ENCODE measurements around the gene MLST8. TPM values are rescaled to one million over a fixed set of nuclear protein-coding genes. Genes with fewer than 3 reads are reported as not detected.
"Not testable (repeated sequence)": the region's sequence is repeated elsewhere in the genome, so short reads cannot be mapped to it uniquely, and the experiment has no call there.

The MLST8 gene
- total RNA-seq, 2 experiments from 2014 or later, result 89.5 to 92.3 TPM

GRCh38 chr16:2194166-2194834, 11.0 kb upstream of the MLST8 start:
- Mint-ChIP-seq H3K4me3 (no peak overlapping the region), H3K9me3 (no peaks in the 10 kb centered on the region), H3K36me3 (no peaks in the 10 kb centered on the region), H3K27me3 (peaks cover 28% of the 10 kb centered on the region), H3K4me1 (peaks cover 4% of the 10 kb centered on the region), H3K27ac (no peak overlapping the region)
- DNase-seq, result peak; percentile 36

- peaks cover 4% of the 10 kb centered on the region for H3K4me1 Mint-ChIP-seq
- H3K27ac Mint-ChIP-seq, result no peak overlapping the region
- peak overlapping the region; percentile 18 for H3K4me3 Mint-ChIP-seq
- peak; percentile 55 for DNase-seq
- no peaks in the 10 kb centered on the region for H3K9me3 Mint-ChIP-seq
- H3K36me3 Mint-ChIP-seq, result no peaks in the 10 kb centered on the region
- peaks cover 28% of the 10 kb centered on the region for H3K27me3 Mint-ChIP-seq
Measured at GRCh38 chr16:2194852-2195321, 10.4 kb upstream of the MLST8 start.

DNA sequence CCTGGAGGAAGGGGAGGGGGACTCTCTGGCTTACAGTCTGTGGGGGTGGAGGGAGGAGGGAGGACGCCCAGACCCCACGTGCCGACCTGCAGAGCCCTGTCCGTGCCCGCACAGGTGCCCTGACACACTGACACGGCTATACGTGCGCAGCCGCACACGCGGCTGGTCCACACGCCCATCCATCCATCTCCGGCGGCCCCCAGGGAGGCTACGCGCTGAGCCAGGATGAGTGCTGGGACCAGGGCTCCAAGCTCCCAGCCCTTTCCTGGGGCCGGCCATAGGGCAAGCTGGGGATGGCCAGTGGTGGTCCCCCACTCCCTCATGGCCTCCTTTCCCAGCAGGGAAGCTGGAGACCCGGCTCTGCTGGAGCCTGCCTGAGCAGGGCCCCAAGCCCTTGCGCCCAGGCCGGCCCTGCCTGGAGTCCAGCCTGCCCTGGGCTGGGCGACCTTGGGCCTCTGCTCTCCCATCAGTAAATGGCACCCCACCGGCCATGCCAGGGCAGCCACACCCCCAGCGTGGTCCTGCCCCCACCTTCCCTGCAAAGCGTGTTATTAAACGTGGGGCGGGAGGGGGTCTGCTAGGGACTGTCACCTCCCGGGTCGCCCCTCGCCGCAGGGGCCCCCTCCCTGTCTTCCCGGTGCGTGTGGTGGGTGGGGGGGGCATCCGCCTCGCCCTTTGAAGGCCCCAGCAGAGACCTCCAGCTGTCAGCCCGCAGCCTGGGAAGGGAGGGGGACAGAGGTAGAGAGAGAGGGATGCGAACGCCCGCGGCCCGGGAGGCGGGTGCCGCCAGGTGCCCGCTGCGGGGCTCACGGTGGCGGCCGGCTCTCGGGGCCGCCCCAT, 9.7 kb upstream of the MLST8 start:
- no peaks in the 10 kb centered on the region for H3K36me3 Mint-ChIP-seq
- H3K4me3 Mint-ChIP-seq, result peak overlapping the region; percentile 45
- no peaks in the 10 kb centered on the region for H3K9me3 Mint-ChIP-seq
- H3K27me3 Mint-ChIP-seq, result peaks cover 28% of the 10 kb centered on the region
- no peak for DNase-seq
- peaks cover 4% of the 10 kb centered on the region for H3K4me1 Mint-ChIP-seq
- no peak overlapping the region for H3K27ac Mint-ChIP-seq

DNA sequence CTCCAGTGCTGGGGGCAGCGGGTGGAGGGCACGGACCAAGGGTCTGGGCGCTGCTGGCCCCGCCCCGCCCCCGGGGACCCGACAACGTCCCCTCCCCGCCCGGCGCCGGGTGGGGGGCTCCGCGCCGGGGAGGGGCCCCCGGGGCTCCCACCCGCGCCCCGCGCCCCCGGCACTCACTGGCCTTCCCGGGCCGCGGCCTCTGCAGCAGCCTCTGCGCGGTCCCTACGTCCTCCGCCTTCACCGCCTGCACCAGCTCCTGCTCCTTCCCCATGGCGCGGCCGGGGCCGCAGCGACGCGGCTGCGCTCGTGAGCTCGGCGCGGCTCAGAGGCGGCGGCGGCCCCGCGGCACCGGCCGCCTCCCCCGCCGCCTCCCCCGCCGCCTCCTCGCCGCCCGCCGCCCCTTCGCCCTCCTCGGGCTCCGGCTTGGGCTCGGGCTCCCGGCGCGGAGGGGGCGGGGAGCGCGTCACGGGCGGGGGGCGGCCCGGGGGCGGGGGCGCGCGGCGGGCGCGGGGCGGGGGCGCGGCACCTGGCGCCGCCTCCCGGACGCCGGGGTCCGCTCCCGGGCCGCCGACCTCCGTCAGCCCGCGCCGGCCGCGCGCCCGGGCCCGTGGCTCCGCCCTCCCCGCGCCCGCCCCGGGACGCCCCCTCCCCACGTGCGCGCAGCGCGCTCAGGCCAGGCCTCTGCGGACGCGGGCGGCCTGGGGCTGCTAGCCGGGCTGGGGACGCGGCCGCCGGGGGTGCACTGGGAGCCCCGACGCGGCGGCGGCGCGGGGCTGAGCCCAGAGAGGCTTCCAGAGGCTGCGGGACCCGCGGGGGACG, 8.9 kb upstream of the MLST8 start, which contains the start of gene CASKIN1:
Gene CASKIN1, minus strand, starts transcription at position 444 of the 819 bp plus-strand sequence. Its CDS starts 173 bp downstream, at position 271.
- no peak for DNase-seq
- no peaks in the 10 kb centered on the region for H3K36me3 Mint-ChIP-seq

GRCh38 chr16:2196981-2197511, 8.2 kb upstream of the MLST8 start:
- H3K4me1 Mint-ChIP-seq, result peaks cover 4% of the 10 kb centered on the region
- H3K27me3 Mint-ChIP-seq, result peaks cover 28% of the 10 kb centered on the region
- no peaks in the 10 kb centered on the region for H3K36me3 Mint-ChIP-seq
- H3K4me3 Mint-ChIP-seq, result peak overlapping the region; percentile 37
- H3K9me3 Mint-ChIP-seq, result no peaks in the 10 kb centered on the region
- DNase-seq, result no peak
- no peak overlapping the region for H3K27ac Mint-ChIP-seq

More for the DNA sequence above, 8.9 kb upstream of the MLST8 start, which contains the start of gene CASKIN1:
- Mint-ChIP-seq H3K4me3 (peak within 1 kb of the TSS; percentile 45), H3K27ac (no peak within 1 kb of the TSS), H3K4me1 (peaks cover 4% of the 10 kb centered on the region), H3K27me3 (peaks cover 28% of the 10 kb centered on the region), H3K9me3 (no peaks in the 10 kb centered on the region)

DNA sequence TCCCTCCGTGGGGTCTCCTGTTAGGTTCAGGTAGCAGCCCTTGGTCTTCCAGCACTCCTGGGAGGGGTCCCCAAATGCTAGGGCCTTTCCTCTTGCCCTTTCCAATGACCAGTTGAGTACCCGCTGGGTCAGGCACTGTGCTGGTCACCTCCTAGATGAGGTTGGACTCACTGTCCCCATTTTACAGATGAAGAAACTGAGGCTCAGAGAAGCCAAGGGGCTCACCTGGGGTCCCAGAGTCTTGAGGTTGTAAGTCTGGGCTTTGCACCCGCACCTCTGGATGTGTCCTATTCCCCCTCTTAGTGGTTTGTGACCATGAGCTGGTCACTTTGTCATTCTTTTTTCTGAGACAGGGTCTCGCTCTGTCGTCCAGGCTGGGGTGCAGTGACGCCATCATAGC, 7.5 kb upstream of the MLST8 start:
- H3K4me3 Mint-ChIP-seq, result peak overlapping the region; percentile 43
- H3K9me3 Mint-ChIP-seq, result no peaks in the 10 kb centered on the region
- H3K36me3 Mint-ChIP-seq, result no peaks in the 10 kb centered on the region
- no peak overlapping the region for H3K27ac Mint-ChIP-seq
- DNase-seq, result no peak
- peaks cover 28% of the 10 kb centered on the region for H3K27me3 Mint-ChIP-seq
- H3K4me1 Mint-ChIP-seq, result peaks cover 4% of the 10 kb centered on the region

- Mint-ChIP-seq H3K4me3 (peak overlapping the region; percentile 43), H3K27ac (no peak overlapping the region), H3K4me1 (peaks cover 4% of the 10 kb centered on the region), H3K36me3 (no peaks in the 10 kb centered on the region), H3K27me3 (peaks cover 28% of the 10 kb centered on the region), H3K9me3 (no peaks in the 10 kb centered on the region)
- no peak for DNase-seq
Measured at GRCh38 chr16:2198283-2198682, 7.0 kb upstream of the MLST8 start.

- peaks cover 28% of the 10 kb centered on the region for H3K27me3 Mint-ChIP-seq
- no peaks in the 10 kb centered on the region for H3K36me3 Mint-ChIP-seq
- peaks cover 7% of the 10 kb centered on the region for H3K4me1 Mint-ChIP-seq
- no peak overlapping the region for H3K4me3 Mint-ChIP-seq
- no peaks in the 10 kb centered on the region for H3K9me3 Mint-ChIP-seq
- no peak for DNase-seq
- no peak overlapping the region for H3K27ac Mint-ChIP-seq
Measured at GRCh38 chr16:2199095-2199494, 6.2 kb upstream of the MLST8 start.

GRCh38 chr16:2199621-2200139, 5.6 kb upstream of the MLST8 start:
- Mint-ChIP-seq H3K4me1 (peaks cover 10% of the 10 kb centered on the region), H3K9me3 (no peaks in the 10 kb centered on the region), H3K36me3 (no peaks in the 10 kb centered on the region), H3K27ac (no peak overlapping the region), H3K4me3 (no peak overlapping the region), H3K27me3 (peaks cover 25% of the 10 kb centered on the region)
- no peak for DNase-seq

DNA sequence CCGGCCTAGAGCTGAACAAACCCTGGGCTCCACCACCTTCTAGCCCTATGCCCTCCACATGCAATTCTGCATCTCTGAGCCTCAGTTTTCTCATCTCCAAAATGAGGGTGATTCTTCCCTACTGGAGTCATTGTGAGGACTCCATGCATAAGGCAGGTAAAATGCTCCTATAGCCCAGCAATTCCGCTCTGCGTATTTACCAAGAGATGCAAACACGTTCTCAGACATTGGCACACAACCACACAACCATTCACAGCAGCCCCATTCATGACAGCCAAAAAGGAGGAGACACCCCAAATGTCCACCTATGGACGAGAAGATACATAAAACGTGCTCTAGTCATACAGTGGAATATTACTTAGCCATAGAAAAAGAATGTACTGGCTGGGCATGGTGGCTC, 4.9 kb upstream of the MLST8 start:
- Mint-ChIP-seq H3K4me1 (peaks cover 7% of the 10 kb centered on the region), H3K36me3 (no peaks in the 10 kb centered on the region), H3K9me3 (no peaks in the 10 kb centered on the region), H3K27me3 (peaks cover 20% of the 10 kb centered on the region), H3K27ac (no peak overlapping the region), H3K4me3 (no peak overlapping the region)
- DNase-seq, result no peak

DNA sequence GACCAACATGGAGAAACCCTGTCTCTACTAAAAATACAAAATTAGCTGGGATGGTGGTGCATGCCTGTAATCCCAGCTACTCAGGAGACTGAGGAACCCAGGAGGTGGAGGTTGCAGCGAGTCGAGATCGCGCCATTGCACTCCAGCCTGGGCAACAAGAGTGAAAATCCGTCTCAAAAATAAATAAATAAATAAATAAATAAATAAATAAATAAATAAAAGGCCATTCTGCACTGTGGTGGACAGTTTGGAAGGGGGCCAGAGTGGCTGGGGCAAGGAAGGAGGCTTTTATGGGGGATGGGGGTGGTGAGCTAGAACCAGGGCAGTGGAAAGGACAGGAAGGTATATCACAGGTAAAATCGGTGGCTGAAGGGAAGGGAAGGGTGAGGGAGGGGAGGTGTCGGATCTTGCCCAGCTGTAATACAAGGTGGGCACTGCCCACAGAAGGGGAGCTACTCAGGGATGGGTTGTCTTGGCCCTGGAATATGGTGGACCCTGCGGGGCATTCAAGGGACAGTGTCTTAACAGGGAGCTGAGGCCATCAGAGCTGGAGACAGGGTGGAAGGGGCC, 2.0 kb upstream of the MLST8 start:
- not testable (repeated sequence) for H3K27ac Mint-ChIP-seq, DNase-seq, H3K27me3 Mint-ChIP-seq, H3K9me3 Mint-ChIP-seq
- H3K36me3 Mint-ChIP-seq, result peaks cover 19% of the 10 kb centered on the region
- peaks cover 17% of the 10 kb centered on the region for H3K4me1 Mint-ChIP-seq
- peak overlapping the region; percentile 82 for H3K4me3 Mint-ChIP-seq

GRCh38 chr16:2204416-2205103, 694 bp upstream of the MLST8 start:
- Mint-ChIP-seq H3K27me3 (no peaks in the 10 kb centered on the region), H3K27ac (peak overlapping the region; percentile 78), H3K4me1 (peaks cover 17% of the 10 kb centered on the region), H3K4me3 (peak overlapping the region; percentile 82), H3K9me3 (no peaks in the 10 kb centered on the region), H3K36me3 (peaks cover 19% of the 10 kb centered on the region)
- no peak for DNase-seq

DNA sequence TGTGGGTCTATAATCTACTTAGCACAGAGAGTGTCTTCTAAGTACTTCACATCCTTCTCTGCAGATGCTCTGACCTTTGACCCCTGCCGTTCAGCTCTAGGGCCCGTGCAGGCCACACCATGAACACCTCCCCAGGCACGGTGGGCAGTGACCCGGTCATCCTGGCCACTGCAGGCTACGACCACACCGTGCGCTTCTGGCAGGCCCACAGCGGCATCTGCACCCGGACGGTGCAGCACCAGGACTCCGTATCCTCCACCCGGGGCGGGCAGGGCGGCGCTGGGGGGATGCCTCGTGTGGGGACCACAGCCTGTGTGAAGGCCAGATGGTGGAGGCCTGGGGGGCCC, 686 bp downstream of the MLST8 start:
- no peak for DNase-seq
- Mint-ChIP-seq H3K27ac (peak overlapping the region; percentile 81), H3K36me3 (peaks cover 19% of the 10 kb centered on the region), H3K4me3 (peak overlapping the region; percentile 88), H3K27me3 (no peaks in the 10 kb centered on the region), H3K4me1 (peaks cover 17% of the 10 kb centered on the region), H3K9me3 (no peaks in the 10 kb centered on the region)

GRCh38 chr16:2206420-2206779, 1.1 kb downstream of the MLST8 start:
- Mint-ChIP-seq H3K4me1 (peaks cover 17% of the 10 kb centered on the region), H3K36me3 (peaks cover 19% of the 10 kb centered on the region), H3K9me3 (no peaks in the 10 kb centered on the region), H3K27me3 (no peaks in the 10 kb centered on the region), H3K27ac (peak overlapping the region; percentile 81), H3K4me3 (peak overlapping the region; percentile 88)
- no peak for DNase-seq

Data from activated naive CD8-positive, alpha-beta T cell treated with anti-CD3 and anti-CD28 coated beads for 36 hours (primary cell).